Measurements from ENCODE around the gene FLRT2. TPM values are rescaled to one million over a fixed set of nuclear protein-coding genes. Genes with fewer than 3 reads are reported as not detected.

Gene FLRT2
- polyA plus RNA-seq, 3 donors: 0.01 TPM; not detected in 2

DNA sequence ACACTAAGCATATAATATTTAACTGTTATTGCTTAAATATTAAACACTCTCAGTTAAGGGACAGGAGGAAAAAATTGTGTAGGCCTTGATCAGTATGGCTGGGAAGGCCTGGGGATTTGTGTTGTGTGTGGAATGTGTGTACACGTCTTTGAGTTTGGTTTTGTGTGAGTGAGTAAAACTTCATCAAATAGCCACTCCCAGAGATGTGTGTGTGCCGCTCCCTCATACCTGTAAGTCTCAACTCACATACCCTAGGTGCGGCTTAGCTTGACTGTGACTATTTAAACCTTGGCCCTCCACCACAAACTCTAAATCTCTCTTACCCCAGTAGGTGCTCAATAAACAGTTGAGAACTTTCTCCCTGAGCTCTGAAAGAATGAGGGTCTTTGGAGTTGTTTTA is 64.3 kb downstream of the FLRT2 start:
- peaks cover 0 to under 1% of the 10 kb centered on the region in 2 donors for H3K4me1 ChIP-seq (ENCODE audit: control insufficient read depth in 1 of 2, insufficient read depth in 2 of 2, low read length in 2 of 2)
- DNase-seq: no peak
- Mint-ChIP-seq H3K27ac (no peak overlapping the region), H3K9me3 (peaks cover 0 to 10% (median 5%) of the 10 kb centered on the region in 7 donors), H3K36me3 (no peaks in the 10 kb centered on the region), H3K4me3 (no peak overlapping the region), H3K4me1 (peaks cover 2% of the 10 kb centered on the region), H3K27me3 (ENCODE audit: low read depth in 3 of 3) (peaks cover 0 to 1% (median 0%) of the 10 kb centered on the region in 3 donors)
- no peak overlapping the region for H3K9ac ChIP-seq (ENCODE audit: insufficient read depth, low read length, poor library complexity, severe bottlenecking)
- H3K4me2 ChIP-seq (replicated peaks; ENCODE audit: extremely low read depth, low read length, poor library complexity, severe bottlenecking): no peak overlapping the region
- no peak overlapping the region for H2AFZ ChIP-seq (ENCODE audit: insufficient read depth, low read depth, low read length, poor library complexity, severe bottlenecking)
- H4K20me1 ChIP-seq (ENCODE audit: insufficient read depth, low read length): no peaks in the 10 kb centered on the region
- intact Hi-C loops (cut with micrococcal nuclease): no loop called here
- TF ChIP-seq CTCF (IDR thresholded peaks at IDR 0.05): no peak
- no CpG with 5 or more reads among the region's 3 CpGs for WGBS (ENCODE audit: insufficient coverage)
- H3K4me3 ChIP-seq (replicated peaks in 1 of 3; ENCODE audit: low read depth in 2 of 3, low read length in 3 of 3): no peak overlapping the region
- H3K79me2 ChIP-seq (ENCODE audit: insufficient read depth, low read length): no peaks in the 10 kb centered on the region
- no peaks in the 10 kb centered on the region for H3K36me3 ChIP-seq (replicated peaks in 1 of 2; ENCODE audit: control insufficient read depth in 1 of 2, insufficient read depth in 2 of 2, low read length in 2 of 2)
- H3K27ac ChIP-seq (ENCODE audit: low read depth in 1 of 2, low read length in 2 of 2): no peak overlapping the region
- no peaks in the 10 kb centered on the region for H3K27me3 ChIP-seq (ENCODE audit: control insufficient read depth in 2 of 2, insufficient read depth in 2 of 2, low read length in 2 of 2)
- peaks cover 0 to 5% of the 10 kb centered on the region in 2 donors for H3K9me3 ChIP-seq (replicated peaks in 1 of 2; ENCODE audit: control insufficient read depth in 1 of 2, insufficient read depth in 1 of 2, low read length in 2 of 2)

DNA sequence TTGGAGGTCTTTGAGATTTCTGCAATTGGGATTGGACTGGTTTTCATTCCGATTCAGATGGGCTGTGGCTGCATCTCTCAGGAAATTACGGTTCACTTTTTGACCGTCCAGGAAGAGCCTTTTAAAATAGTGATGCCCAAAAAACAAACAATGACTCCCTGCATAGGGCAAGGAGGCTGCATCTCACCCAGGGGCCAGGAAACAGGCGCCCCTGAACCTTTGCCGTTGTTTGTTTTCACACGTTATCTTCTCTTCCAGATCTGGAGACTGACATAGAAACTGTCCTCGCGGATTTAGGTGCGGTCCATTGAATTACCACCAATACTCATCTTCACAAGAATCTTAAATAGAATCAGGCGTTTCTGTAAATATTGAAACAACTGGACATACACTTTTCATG is 66.0 kb downstream of the FLRT2 start:
- peaks cover 2 to 7% of the 10 kb centered on the region in 2 donors for H3K36me3 Mint-ChIP-seq
- no peak overlapping the region for H3K27ac ChIP-seq (ENCODE audit: low read depth in 1 of 2, low read length in 2 of 2)
- DNase-seq: no peak
- no peak overlapping the region for H3K4me2 ChIP-seq (replicated peaks; ENCODE audit: extremely low read depth, low read length, poor library complexity, severe bottlenecking)
- no peak for TF ChIP-seq CTCF (IDR thresholded peaks at IDR 0.05)
- peaks cover 19% of the 10 kb centered on the region for H3K4me1 Mint-ChIP-seq
- WGBS (ENCODE audit: insufficient coverage): 92% methylated on average over 10 of the region's 10 CpGs
- no peak overlapping the region for H3K4me3 Mint-ChIP-seq
- peaks cover 0 to 5% of the 10 kb centered on the region in 2 donors for H3K9me3 ChIP-seq (replicated peaks in 1 of 2; ENCODE audit: control insufficient read depth in 1 of 2, insufficient read depth in 1 of 2, low read length in 2 of 2)
- H4K20me1 ChIP-seq (ENCODE audit: insufficient read depth, low read length): no peaks in the 10 kb centered on the region
- no peak overlapping the region for H3K9ac ChIP-seq (ENCODE audit: insufficient read depth, low read length, poor library complexity, severe bottlenecking)
- intact Hi-C loops (cut with micrococcal nuclease): no loop called here
- H3K27me3 Mint-ChIP-seq (ENCODE audit: low read depth in 3 of 3): peaks cover 0 to 1% (median 0%) of the 10 kb centered on the region in 3 donors
- no peaks in the 10 kb centered on the region for H3K36me3 ChIP-seq (replicated peaks in 1 of 2; ENCODE audit: control insufficient read depth in 1 of 2, insufficient read depth in 2 of 2, low read length in 2 of 2)
- no peak overlapping the region for H3K27ac Mint-ChIP-seq
- H3K9me3 Mint-ChIP-seq: peaks cover 0 to 7% (median 4%) of the 10 kb centered on the region in 7 donors
- no peak overlapping the region for H2AFZ ChIP-seq (ENCODE audit: insufficient read depth, low read depth, low read length, poor library complexity, severe bottlenecking)
- H3K27me3 ChIP-seq (ENCODE audit: control insufficient read depth in 2 of 2, insufficient read depth in 2 of 2, low read length in 2 of 2): no peaks in the 10 kb centered on the region
- H3K79me2 ChIP-seq (ENCODE audit: insufficient read depth, low read length): no peaks in the 10 kb centered on the region
- H3K4me1 ChIP-seq (ENCODE audit: control insufficient read depth in 1 of 2, insufficient read depth in 2 of 2, low read length in 2 of 2): peaks cover 15 to 18% of the 10 kb centered on the region in 2 donors
- no peak overlapping the region for H3K4me3 ChIP-seq (replicated peaks in 1 of 3; ENCODE audit: low read depth in 2 of 3, low read length in 3 of 3)

Measured in CD14-positive monocyte (primary cell).